HepG2 (cell line): Measurements from ENCODE around the gene ZDHHC24. TPM values are rescaled to one million over a fixed set of nuclear protein-coding genes. Genes with fewer than 3 reads are reported as not detected.

Source experiments
- CEBPG ChIP-seq: IDR thresholded peaks from 2 replicates; pipeline ENCODE4 v1.6.1; 2016
- ERF ChIP-seq: IDR thresholded peaks from 2 replicates; pipeline ENCODE4 v1.6.1; 2018; ENCODE audit warnings: missing biosample characterization, missing genetic modification reagents
- FOXM1 ChIP-seq: sonication (generic); formaldehyde crosslinking; IDR thresholded peaks from 2 replicates; pipeline ENCODE4 v1.5.0; 2020; ENCODE audit warnings: missing genetic modification reagents
- HNRNPK ChIP-seq: fragments of 200-400 bp; formaldehyde crosslinking; IDR thresholded peaks from 2 replicates; pipeline ENCODE4 v1.6.1; 2018; ENCODE audit warnings: low read length, low read depth, moderate library complexity, mild to moderate bottlenecking; ENCODE audit not compliant: poor library complexity, severe bottlenecking
- KLF15 ChIP-seq: sonication (generic); formaldehyde crosslinking; IDR thresholded peaks from 2 replicates; pipeline ENCODE4 v1.8.1; 2023; ENCODE audit warnings: borderline replicate concordance, mild to moderate bottlenecking, inconsistent platforms, missing genetic modification reagents, mixed read lengths
- NONO ChIP-seq, 2 experiments: fragments of 450-650 bp in 1 of 2; sonication (generic) in 1 of 2; formaldehyde crosslinking in 1 of 2; IDR thresholded peaks in 1 of 2; conservative IDR thresholded peaks in 1 of 2; 2 replicates each; pipeline versions ENCODE4 v1.6.1 to v1.8.0; 2017 to 2022; ENCODE audit warnings: mild to moderate bottlenecking in 1 of 2, missing genetic modification reagents in 1 of 2, moderate library complexity in 1 of 2
- PHF21A ChIP-seq: sonication (generic); formaldehyde crosslinking; IDR thresholded peaks from 2 replicates; pipeline ENCODE4 v1.5.0; 2020; ENCODE audit warnings: mild to moderate bottlenecking, missing genetic modification reagents
- SP140L ChIP-seq: sonication (generic); formaldehyde crosslinking; IDR thresholded peaks from 2 replicates; pipeline ENCODE4 v1.4.0; 2020; ENCODE audit warnings: missing genetic modification reagents, borderline replicate concordance
- ZNF101 ChIP-seq: sonication (generic); formaldehyde crosslinking; IDR thresholded peaks from 2 replicates; pipeline ENCODE4 v1.4.0; 2020; ENCODE audit warnings: mild to moderate bottlenecking, low read depth, missing genetic modification reagents, borderline replicate concordance
- ZNF570 ChIP-seq: sonication (generic); formaldehyde crosslinking; IDR thresholded peaks from 2 replicates; pipeline ENCODE4 v1.4.0; 2020; ENCODE audit warnings: mild to moderate bottlenecking, missing genetic modification reagents, borderline replicate concordance
- ZNF747 ChIP-seq: sonication (generic); formaldehyde crosslinking; IDR thresholded peaks from 2 replicates; pipeline ENCODE4 v1.8.1; 2023; ENCODE audit warnings: missing genetic modification reagents, mild to moderate bottlenecking, borderline replicate concordance
- polyA plus RNA-seq, 8 experiments: library from polyadenylated mRNA; depleted of rRNA in 3 of 8; stranded (reverse) in 7 of 8; unstranded in 1 of 8; fragments of >200 nt; fragmentation: Illumina TruSeq in 4 of 8; extraction: Trizol in 4 of 8; gene quantifications; 2 replicates each; pipeline versions ENCODE4 v1.2.1 to v1.2.3, GENCODE V29; 2011 to 2016; ENCODE audit warnings: low read depth in 4 of 8, missing spikeins in 1 of 8, mixed read lengths in 1 of 8; ENCODE audit not compliant: insufficient read depth in 1 of 8
- total RNA-seq, 5 experiments: library from RNA; depleted of rRNA; stranded (reverse); fragments of >200 nt; fragmentation: Illumina TruSeq; extraction: Trizol; gene quantifications; 2 replicates each; pipeline ENCODE4 v1.2.3, GENCODE V29; 2016; ENCODE audit warnings: low read depth in 1 of 5
- TF ChIP-seq, protein P1 (sequence below): sonication (generic); formaldehyde crosslinking; IDR thresholded peaks from 2 replicates; pipeline ENCODE4; 2020; ENCODE audit warnings: missing genetic modification reagents, mild to moderate bottlenecking, borderline replicate concordance
- TF ChIP-seq, protein P2 (sequence below): sonication (generic); formaldehyde crosslinking; IDR thresholded peaks from 2 replicates; pipeline ENCODE4 v1.4.0; 2020; ENCODE audit warnings: missing genetic modification reagents
- TF ChIP-seq, protein P3 (sequence below): sonication (generic); formaldehyde crosslinking; IDR thresholded peaks from 2 replicates; pipeline ENCODE4 v1.4.0; 2020; ENCODE audit warnings: mild to moderate bottlenecking, missing genetic modification reagents
- TF ChIP-seq, protein P4 (sequence below): sonication (generic); IDR thresholded peaks from 2 replicates; pipeline ENCODE4 v1.6.1; 2016; ENCODE audit warnings: low read depth, borderline replicate concordance
- TF ChIP-seq, protein P5 (sequence below): sonication (generic); formaldehyde crosslinking; IDR thresholded peaks from 2 replicates; pipeline ENCODE4 v1.8.1; 2023; ENCODE audit warnings: mild to moderate bottlenecking, missing genetic modification reagents

The ZDHHC24 gene
- total and polyA plus RNA-seq, 2 of the 13 experiments (the other 11 are each of a cell fraction or from before 2014, with no cell fraction given): 4.3 TPM

DNA sequence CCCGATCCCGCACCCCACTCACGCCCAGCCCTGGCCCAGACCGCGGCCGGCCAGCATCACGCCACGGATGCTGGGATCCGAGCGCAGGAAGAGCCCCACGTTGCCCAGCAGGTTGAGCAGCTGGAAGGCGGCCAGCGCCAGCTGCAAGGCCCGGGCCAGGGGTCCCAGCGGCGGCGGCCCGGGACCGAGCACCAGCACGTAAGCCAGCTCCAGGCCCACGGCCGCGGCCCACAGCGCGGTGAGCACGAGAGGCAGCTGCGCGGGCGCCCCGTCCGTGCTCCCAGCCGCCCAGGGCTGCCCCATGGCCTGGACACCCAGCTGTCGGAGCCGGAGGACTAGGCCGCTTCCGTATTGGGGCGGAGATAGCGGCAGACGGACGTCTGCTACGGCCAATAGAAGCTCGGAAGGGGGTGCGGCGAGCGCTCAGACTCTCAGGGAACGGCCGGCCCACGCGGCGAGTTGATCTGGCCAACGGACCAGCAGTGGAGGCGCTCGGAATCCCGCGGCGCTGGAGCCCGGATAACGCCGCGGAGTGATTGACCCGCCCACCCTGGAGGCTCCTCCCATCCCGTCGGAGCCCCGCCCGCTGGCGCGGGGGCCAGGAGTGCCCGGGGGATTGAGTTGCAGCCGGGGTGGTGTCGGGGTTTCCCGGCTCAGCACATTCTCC lies at the start of gene ZDHHC24 (continued):
- TF ChIP-seq, protein P1, sequence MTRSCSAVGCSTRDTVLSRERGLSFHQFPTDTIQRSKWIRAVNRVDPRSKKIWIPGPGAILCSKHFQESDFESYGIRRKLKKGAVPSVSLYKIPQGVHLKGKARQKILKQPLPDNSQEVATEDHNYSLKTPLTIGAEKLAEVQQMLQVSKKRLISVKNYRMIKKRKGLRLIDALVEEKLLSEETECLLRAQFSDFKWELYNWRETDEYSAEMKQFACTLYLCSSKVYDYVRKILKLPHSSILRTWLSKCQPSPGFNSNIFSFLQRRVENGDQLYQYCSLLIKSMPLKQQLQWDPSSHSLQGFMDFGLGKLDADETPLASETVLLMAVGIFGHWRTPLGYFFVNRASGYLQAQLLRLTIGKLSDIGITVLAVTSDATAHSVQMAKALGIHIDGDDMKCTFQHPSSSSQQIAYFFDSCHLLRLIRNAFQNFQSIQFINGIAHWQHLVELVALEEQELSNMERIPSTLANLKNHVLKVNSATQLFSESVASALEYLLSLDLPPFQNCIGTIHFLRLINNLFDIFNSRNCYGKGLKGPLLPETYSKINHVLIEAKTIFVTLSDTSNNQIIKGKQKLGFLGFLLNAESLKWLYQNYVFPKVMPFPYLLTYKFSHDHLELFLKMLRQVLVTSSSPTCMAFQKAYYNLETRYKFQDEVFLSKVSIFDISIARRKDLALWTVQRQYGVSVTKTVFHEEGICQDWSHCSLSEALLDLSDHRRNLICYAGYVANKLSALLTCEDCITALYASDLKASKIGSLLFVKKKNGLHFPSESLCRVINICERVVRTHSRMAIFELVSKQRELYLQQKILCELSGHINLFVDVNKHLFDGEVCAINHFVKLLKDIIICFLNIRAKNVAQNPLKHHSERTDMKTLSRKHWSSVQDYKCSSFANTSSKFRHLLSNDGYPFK (CRISPR knock-in tag): no peak
- TF ChIP-seq ZNF570 (CRISPR knock-in tag): no peak
- TF ChIP-seq, protein P2, sequence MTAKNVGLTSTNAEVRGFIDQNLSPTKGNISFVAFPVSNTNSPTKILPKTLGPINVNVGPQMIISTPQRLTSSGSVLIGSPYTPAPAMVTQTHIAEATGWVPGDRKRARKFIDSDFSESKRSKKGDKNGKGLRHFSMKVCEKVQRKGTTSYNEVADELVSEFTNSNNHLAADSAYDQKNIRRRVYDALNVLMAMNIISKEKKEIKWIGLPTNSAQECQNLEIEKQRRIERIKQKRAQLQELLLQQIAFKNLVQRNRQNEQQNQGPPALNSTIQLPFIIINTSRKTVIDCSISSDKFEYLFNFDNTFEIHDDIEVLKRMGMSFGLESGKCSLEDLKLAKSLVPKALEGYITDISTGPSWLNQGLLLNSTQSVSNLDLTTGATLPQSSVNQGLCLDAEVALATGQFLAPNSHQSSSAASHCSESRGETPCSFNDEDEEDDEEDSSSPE (CRISPR knock-in tag): 0 out of 2 replicates have a peak, but pooled peaks have one; percentile 17
- TF ChIP-seq, protein P3, sequence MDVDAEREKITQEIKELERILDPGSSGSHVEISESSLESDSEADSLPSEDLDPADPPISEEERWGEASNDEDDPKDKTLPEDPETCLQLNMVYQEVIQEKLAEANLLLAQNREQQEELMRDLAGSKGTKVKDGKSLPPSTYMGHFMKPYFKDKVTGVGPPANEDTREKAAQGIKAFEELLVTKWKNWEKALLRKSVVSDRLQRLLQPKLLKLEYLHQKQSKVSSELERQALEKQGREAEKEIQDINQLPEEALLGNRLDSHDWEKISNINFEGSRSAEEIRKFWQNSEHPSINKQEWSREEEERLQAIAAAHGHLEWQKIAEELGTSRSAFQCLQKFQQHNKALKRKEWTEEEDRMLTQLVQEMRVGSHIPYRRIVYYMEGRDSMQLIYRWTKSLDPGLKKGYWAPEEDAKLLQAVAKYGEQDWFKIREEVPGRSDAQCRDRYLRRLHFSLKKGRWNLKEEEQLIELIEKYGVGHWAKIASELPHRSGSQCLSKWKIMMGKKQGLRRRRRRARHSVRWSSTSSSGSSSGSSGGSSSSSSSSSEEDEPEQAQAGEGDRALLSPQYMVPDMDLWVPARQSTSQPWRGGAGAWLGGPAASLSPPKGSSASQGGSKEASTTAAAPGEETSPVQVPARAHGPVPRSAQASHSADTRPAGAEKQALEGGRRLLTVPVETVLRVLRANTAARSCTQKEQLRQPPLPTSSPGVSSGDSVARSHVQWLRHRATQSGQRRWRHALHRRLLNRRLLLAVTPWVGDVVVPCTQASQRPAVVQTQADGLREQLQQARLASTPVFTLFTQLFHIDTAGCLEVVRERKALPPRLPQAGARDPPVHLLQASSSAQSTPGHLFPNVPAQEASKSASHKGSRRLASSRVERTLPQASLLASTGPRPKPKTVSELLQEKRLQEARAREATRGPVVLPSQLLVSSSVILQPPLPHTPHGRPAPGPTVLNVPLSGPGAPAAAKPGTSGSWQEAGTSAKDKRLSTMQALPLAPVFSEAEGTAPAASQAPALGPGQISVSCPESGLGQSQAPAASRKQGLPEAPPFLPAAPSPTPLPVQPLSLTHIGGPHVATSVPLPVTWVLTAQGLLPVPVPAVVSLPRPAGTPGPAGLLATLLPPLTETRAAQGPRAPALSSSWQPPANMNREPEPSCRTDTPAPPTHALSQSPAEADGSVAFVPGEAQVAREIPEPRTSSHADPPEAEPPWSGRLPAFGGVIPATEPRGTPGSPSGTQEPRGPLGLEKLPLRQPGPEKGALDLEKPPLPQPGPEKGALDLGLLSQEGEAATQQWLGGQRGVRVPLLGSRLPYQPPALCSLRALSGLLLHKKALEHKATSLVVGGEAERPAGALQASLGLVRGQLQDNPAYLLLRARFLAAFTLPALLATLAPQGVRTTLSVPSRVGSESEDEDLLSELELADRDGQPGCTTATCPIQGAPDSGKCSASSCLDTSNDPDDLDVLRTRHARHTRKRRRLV (CRISPR knock-in tag): no peak
- no peak for TF ChIP-seq NONO (IDR thresholded peaks at IDR 0.05)
- TF ChIP-seq NONO (CRISPR knock-in tag; conservative IDR thresholded peaks at IDR 0.05): peak; percentile 35; the same call in 1 of the 2 replicates
- TF ChIP-seq, protein P4, sequence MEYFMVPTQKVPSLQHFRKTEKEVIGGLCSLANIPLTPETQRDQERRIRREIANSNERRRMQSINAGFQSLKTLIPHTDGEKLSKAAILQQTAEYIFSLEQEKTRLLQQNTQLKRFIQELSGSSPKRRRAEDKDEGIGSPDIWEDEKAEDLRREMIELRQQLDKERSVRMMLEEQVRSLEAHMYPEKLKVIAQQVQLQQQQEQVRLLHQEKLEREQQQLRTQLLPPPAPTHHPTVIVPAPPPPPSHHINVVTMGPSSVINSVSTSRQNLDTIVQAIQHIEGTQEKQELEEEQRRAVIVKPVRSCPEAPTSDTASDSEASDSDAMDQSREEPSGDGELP: peak; percentile 92; the same call in 1 of the 2 replicates
- no peak for TF ChIP-seq ZNF747
- no peak for TF ChIP-seq FOXM1
- no peak for TF ChIP-seq ZNF101 (CRISPR knock-in tag)
- peak; percentile 72; the same call in 1 of the 2 replicates for TF ChIP-seq ERF (CRISPR knock-in tag)
- TF ChIP-seq KLF15: no peak
- TF ChIP-seq SP140L (CRISPR knock-in tag): no peak
- TF ChIP-seq HNRNPK: peak; percentile 93
- 0 out of 2 replicates have a peak, but pooled peaks have one; percentile 30 for TF ChIP-seq PHF21A (CRISPR knock-in tag)
- TF ChIP-seq CEBPG (CRISPR knock-in tag): no peak
- TF ChIP-seq, protein P5, sequence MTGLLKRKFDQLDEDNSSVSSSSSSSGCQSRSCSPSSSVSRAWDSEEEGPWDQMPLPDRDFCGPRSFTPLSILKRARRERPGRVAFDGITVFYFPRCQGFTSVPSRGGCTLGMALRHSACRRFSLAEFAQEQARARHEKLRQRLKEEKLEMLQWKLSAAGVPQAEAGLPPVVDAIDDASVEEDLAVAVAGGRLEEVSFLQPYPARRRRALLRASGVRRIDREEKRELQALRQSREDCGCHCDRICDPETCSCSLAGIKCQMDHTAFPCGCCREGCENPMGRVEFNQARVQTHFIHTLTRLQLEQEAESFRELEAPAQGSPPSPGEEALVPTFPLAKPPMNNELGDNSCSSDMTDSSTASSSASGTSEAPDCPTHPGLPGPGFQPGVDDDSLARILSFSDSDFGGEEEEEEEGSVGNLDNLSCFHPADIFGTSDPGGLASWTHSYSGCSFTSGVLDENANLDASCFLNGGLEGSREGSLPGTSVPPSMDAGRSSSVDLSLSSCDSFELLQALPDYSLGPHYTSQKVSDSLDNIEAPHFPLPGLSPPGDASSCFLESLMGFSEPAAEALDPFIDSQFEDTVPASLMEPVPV: no peak
